Right renal cortex interstitium (tissue), 3 donors: ENCODE data around the gene GPR155. TPM values are rescaled to one million over a fixed set of nuclear protein-coding genes. Genes with fewer than 3 reads are reported as not detected.
A peak's percentile ranks its signal among the peaks of the same experiment; 100 is the strongest.

Experiments
- DNase-seq, 3 donors: peaks; one replicate each; pipeline ENCODE4 v3.0.0-alpha.2; 2013; ENCODE audit warnings: low read depth in 3 of 3, low spot score in 2 of 3
- polyA plus RNA-seq, 3 donors: library from polyadenylated mRNA; unstranded; fragments of 120-200 nt; gene quantifications; one replicate each; pipeline ENCODE4 v1.2.1, GENCODE V29; 2013; ENCODE audit not compliant: insufficient read length in 3 of 3

The GPR155 gene
- polyA plus RNA-seq: 1 to 10 TPM; 6.0 to 7.8 (median 7.4) TPM

GRCh38 chr2:174486563-174487107 is at the start of gene GPR155:
Gene GPR155 (minus strand): TSS chr2:174487029. CDS start chr2:174481956, 5,073 bp downstream.
- peak in 2 of 3 donors; percentile 27 to 59 for DNase-seq

GRCh38 chr2:174535757-174536703 is 49.2 kb upstream of the GPR155 start:
- DNase-seq: no peak

GRCh38 chr2:174535083-174535482 is 48.3 kb upstream of the GPR155 start:
- DNase-seq: no peak

- DNase-seq: no peak
Observed at GRCh38 chr2:174529916-174530315, 43.1 kb upstream of the GPR155 start.

GRCh38 chr2:174527959-174528358 is 41.1 kb upstream of the GPR155 start:
- no peak for DNase-seq

- DNase-seq: no peak
Observed at GRCh38 chr2:174527101-174527721, 40.4 kb upstream of the GPR155 start.

- DNase-seq: no peak
Observed at GRCh38 chr2:174524527-174524926, 37.7 kb upstream of the GPR155 start.

GRCh38 chr2:174522553-174522952 is 35.7 kb upstream of the GPR155 start:
- DNase-seq: no peak

GRCh38 chr2:174518395-174518794 is 31.6 kb upstream of the GPR155 start:
- DNase-seq: no peak

GRCh38 chr2:174516501-174517378 is 29.9 kb upstream of the GPR155 start:
- no peak for DNase-seq

- no peak for DNase-seq
Observed at GRCh38 chr2:174512345-174512744, 25.5 kb upstream of the GPR155 start.

GRCh38 chr2:174511580-174512260 is 24.9 kb upstream of the GPR155 start:
- DNase-seq: no peak

- DNase-seq: no peak
Observed at GRCh38 chr2:174510583-174511189, 23.9 kb upstream of the GPR155 start.

GRCh38 chr2:174503161-174503809 is 16.5 kb upstream of the GPR155 start:
- DNase-seq: no peak

- no peak for DNase-seq
Observed at GRCh38 chr2:174499371-174499770, 12.5 kb upstream of the GPR155 start.

- peak in 1 of 3 donors; percentile 14 for DNase-seq
Observed at GRCh38 chr2:174495365-174496012, 8.7 kb upstream of the GPR155 start.

- DNase-seq: no peak
Observed at GRCh38 chr2:174493549-174494331, 6.9 kb upstream of the GPR155 start.

GRCh38 chr2:174492963-174493431 is 6.2 kb upstream of the GPR155 start:
- DNase-seq: no peak
